SK-N-SH treated with all-trans-retinoic acid at 6 μM for 48 hours (cell line): ENCODE data around the gene ANKRD44.

ENCODE experiments used
- ATAC-seq: fragments of 200-7000 bp; cut with Tn5 transposase; 3 replicates; pipeline ENCODE4 v1.9.1; 2020; ENCODE audit warnings: mild to moderate bottlenecking, moderate library complexity
- ARNTL ChIP-seq: fragments of 450-650 bp; formaldehyde crosslinking; IDR thresholded peaks from 2 replicates; pipeline ENCODE4 v1.5.0; 2020; ENCODE audit warnings: low read depth, mild to moderate bottlenecking, moderate library complexity, borderline replicate concordance
- BACH2 ChIP-seq: fragments of 250-450 bp; sonication (Bioruptor Pico); IDR thresholded peaks from 2 replicates; pipeline ENCODE4 v1.9.0; 2021; ENCODE audit warnings: mild to moderate bottlenecking, borderline replicate concordance
- CREB5 ChIP-seq: fragments of 250-450 bp; sonication (Bioruptor Pico); IDR thresholded peaks from 2 replicates; pipeline ENCODE4 v1.5.1; 2020; ENCODE audit warnings: low read depth, mild to moderate bottlenecking, moderate library complexity
- CSDC2 ChIP-seq: fragments of 250-450 bp; sonication (Bioruptor Pico); IDR thresholded peaks from 2 replicates; pipeline ENCODE4 v1.5.0; 2020; ENCODE audit warnings: mild to moderate bottlenecking, moderate library complexity
- CSRNP3 ChIP-seq: fragments of 250-450 bp; sonication (Bioruptor Pico); IDR thresholded peaks from 2 replicates; pipeline ENCODE4 v1.5.1; 2021; ENCODE audit warnings: mild to moderate bottlenecking, moderate library complexity
- ESRRG ChIP-seq: fragments of 250-450 bp; sonication (Bioruptor Pico); IDR thresholded peaks from 2 replicates; pipeline ENCODE4 v1.6.1; 2021; ENCODE audit warnings: mild to moderate bottlenecking
- GLIS3 ChIP-seq: fragments of 250-450 bp; sonication (Bioruptor Pico); IDR thresholded peaks from 2 replicates; pipeline ENCODE4 v1.5.0; 2020; ENCODE audit warnings: mild to moderate bottlenecking, moderate library complexity
- ISL1 ChIP-seq: fragments of 250-450 bp; sonication (Bioruptor Pico); IDR thresholded peaks from 2 replicates; pipeline ENCODE4 v2.1.2; 2022; ENCODE audit warnings: mild to moderate bottlenecking, moderate library complexity
- OSR1 ChIP-seq: fragments of 250-450 bp; sonication (Bioruptor Pico); IDR thresholded peaks from 2 replicates; pipeline ENCODE4 v1.8.0; 2022; ENCODE audit warnings: moderate library complexity, mild to moderate bottlenecking, inconsistent platforms
- POU6F1 ChIP-seq: fragments of 250-450 bp; sonication (Bioruptor Pico); IDR thresholded peaks from 2 replicates; pipeline ENCODE4 v1.8.0; 2021; ENCODE audit warnings: low read depth, mild to moderate bottlenecking, moderate library complexity, borderline replicate concordance
- PPARA ChIP-seq: fragments of 250-450 bp; sonication (Bioruptor Pico); IDR thresholded peaks from 2 replicates; pipeline ENCODE4 v1.5.0; 2020; ENCODE audit warnings: mild to moderate bottlenecking, borderline replicate concordance
- RARB ChIP-seq: fragments of 250-450 bp; sonication (Bioruptor Pico); IDR thresholded peaks from 2 replicates; pipeline ENCODE4 v1.8.0; 2021; ENCODE audit warnings: mild to moderate bottlenecking, moderate library complexity
- SNAI2 ChIP-seq: fragments of 250-450 bp; sonication (Bioruptor Pico); IDR thresholded peaks from 2 replicates; pipeline ENCODE4 v1.5.0; 2020; ENCODE audit warnings: mild to moderate bottlenecking, moderate library complexity
- TCF4 ChIP-seq: fragments of 250-450 bp; sonication (Bioruptor Pico); IDR thresholded peaks from 2 replicates; pipeline ENCODE4 v1.8.0; 2021; ENCODE audit warnings: mild to moderate bottlenecking, moderate library complexity, borderline replicate concordance
- TOX ChIP-seq: fragments of 250-450 bp; sonication (Bioruptor Pico); IDR thresholded peaks from 2 replicates; pipeline ENCODE4 v1.8.0; 2021; ENCODE audit warnings: mild to moderate bottlenecking, moderate library complexity, borderline replicate concordance
- ZNF565 ChIP-seq: fragments of 450-650 bp; formaldehyde crosslinking; conservative IDR thresholded peaks from 2 replicates; pipeline ENCODE4 v1.5.0; 2020; ENCODE audit warnings: low read depth, mild to moderate bottlenecking, moderate library complexity
- ZNF70 ChIP-seq: fragments of 450-650 bp; formaldehyde crosslinking; IDR thresholded peaks from 2 replicates; pipeline ENCODE4 v1.5.0; 2020; ENCODE audit warnings: mild to moderate bottlenecking, moderate library complexity
- ZNF8 ChIP-seq: fragments of 450-650 bp; formaldehyde crosslinking; IDR thresholded peaks from 2 replicates; pipeline ENCODE4 v1.5.0; 2020; ENCODE audit warnings: mild to moderate bottlenecking, moderate library complexity
- TF ChIP-seq, protein P1 (sequence below): fragments of 250-450 bp; sonication (Bioruptor Pico); IDR thresholded peaks from 2 replicates; pipeline ENCODE4 v1.5.0; 2020; ENCODE audit warnings: mild to moderate bottlenecking, moderate library complexity

ANKRD44 gene

GRCh38 chr2:197311421-197312033 is 947 bp upstream of the ANKRD44 start:
- TF ChIP-seq ARNTL (no peak), SNAI2 (CRISPR knock-in tag) (no peak), GLIS3 (CRISPR knock-in tag) (no peak), CSDC2 (CRISPR knock-in tag) (no peak), TCF4 (0 out of 2 replicates have a peak, but pooled peaks have one; percentile 12), ZNF565 (no peak)
- no peak for ATAC-seq

GRCh38 chr2:197310987-197311420 is 424 bp upstream of the ANKRD44 start:
- no peak for ATAC-seq

GRCh38 chr2:197309691-197310231 is 819 bp downstream of the ANKRD44 start:
- ATAC-seq: peak; percentile 29
- TF ChIP-seq, protein P1, sequence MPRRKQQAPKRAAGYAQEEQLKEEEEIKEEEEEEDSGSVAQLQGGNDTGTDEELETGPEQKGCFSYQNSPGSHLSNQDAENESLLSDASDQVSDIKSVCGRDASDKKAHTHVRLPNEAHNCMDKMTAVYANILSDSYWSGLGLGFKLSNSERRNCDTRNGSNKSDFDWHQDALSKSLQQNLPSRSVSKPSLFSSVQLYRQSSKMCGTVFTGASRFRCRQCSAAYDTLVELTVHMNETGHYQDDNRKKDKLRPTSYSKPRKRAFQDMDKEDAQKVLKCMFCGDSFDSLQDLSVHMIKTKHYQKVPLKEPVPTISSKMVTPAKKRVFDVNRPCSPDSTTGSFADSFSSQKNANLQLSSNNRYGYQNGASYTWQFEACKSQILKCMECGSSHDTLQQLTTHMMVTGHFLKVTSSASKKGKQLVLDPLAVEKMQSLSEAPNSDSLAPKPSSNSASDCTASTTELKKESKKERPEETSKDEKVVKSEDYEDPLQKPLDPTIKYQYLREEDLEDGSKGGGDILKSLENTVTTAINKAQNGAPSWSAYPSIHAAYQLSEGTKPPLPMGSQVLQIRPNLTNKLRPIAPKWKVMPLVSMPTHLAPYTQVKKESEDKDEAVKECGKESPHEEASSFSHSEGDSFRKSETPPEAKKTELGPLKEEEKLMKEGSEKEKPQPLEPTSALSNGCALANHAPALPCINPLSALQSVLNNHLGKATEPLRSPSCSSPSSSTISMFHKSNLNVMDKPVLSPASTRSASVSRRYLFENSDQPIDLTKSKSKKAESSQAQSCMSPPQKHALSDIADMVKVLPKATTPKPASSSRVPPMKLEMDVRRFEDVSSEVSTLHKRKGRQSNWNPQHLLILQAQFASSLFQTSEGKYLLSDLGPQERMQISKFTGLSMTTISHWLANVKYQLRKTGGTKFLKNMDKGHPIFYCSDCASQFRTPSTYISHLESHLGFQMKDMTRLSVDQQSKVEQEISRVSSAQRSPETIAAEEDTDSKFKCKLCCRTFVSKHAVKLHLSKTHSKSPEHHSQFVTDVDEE: no peak
- TF ChIP-seq ZNF8 (CRISPR knock-in tag) (no peak), CSRNP3 (CRISPR knock-in tag) (no peak), TOX (CRISPR knock-in tag) (no peak)

More at GRCh38 chr2:197310987-197311420, 424 bp upstream of the ANKRD44 start:
- no peak for TF ChIP-seq POU6F1
- no peak for TF ChIP-seq RARB (CRISPR knock-in tag)
- TF ChIP-seq CREB5 (CRISPR knock-in tag): no peak
- no peak for TF ChIP-seq ARNTL
- no peak for TF ChIP-seq BACH2 (CRISPR knock-in tag)
- no peak for TF ChIP-seq PPARA (CRISPR knock-in tag)
- TF ChIP-seq OSR1 (CRISPR knock-in tag): no peak
- no peak for TF ChIP-seq ZNF70 (CRISPR knock-in tag)
- TF ChIP-seq TOX (CRISPR knock-in tag): no peak
- no peak for TF ChIP-seq ESRRG (CRISPR knock-in tag)
- TF ChIP-seq ZNF8 (CRISPR knock-in tag): no peak
- TF ChIP-seq GLIS3 (CRISPR knock-in tag): no peak
- no peak for TF ChIP-seq TCF4
- TF ChIP-seq CSDC2 (CRISPR knock-in tag): no peak
- no peak for TF ChIP-seq ISL1 (CRISPR knock-in tag)
- TF ChIP-seq, protein P1: no peak
- TF ChIP-seq SNAI2 (CRISPR knock-in tag): no peak
- TF ChIP-seq CSRNP3 (CRISPR knock-in tag): no peak
- TF ChIP-seq, all 23 proteins: peak for 0
